Measurements from ENCODE around the gene STAM2.
"Not testable (repeated sequence)": the region's sequence is repeated elsewhere in the genome, so short reads cannot be mapped to it uniquely, and the experiment has no call there.

DNA sequence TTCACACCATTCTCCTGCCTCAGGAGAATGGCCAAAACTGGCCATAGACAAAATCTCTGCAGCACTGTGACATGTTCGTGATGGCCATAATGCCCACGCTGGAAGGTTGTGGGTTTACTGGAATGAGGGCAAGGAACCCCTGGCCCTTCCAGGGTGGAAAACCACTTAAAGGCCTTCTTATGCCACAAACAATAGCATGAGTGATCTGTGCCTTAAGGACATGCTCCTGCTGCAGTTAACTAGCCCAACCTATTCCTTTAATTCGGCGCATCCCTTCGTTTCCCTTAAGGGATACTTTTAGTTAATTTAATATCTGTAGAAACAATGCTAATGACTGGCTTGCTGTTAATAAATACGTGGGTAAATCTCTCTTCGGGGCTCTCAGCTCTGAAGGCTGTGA, 2.1 kb upstream of the STAM2 start:
- not testable (repeated sequence) for TF ChIP-seq POLR2AphosphoS5, POLR2A (IDR thresholded peaks at IDR 0.05)
- TF ChIP-seq, protein P1, sequence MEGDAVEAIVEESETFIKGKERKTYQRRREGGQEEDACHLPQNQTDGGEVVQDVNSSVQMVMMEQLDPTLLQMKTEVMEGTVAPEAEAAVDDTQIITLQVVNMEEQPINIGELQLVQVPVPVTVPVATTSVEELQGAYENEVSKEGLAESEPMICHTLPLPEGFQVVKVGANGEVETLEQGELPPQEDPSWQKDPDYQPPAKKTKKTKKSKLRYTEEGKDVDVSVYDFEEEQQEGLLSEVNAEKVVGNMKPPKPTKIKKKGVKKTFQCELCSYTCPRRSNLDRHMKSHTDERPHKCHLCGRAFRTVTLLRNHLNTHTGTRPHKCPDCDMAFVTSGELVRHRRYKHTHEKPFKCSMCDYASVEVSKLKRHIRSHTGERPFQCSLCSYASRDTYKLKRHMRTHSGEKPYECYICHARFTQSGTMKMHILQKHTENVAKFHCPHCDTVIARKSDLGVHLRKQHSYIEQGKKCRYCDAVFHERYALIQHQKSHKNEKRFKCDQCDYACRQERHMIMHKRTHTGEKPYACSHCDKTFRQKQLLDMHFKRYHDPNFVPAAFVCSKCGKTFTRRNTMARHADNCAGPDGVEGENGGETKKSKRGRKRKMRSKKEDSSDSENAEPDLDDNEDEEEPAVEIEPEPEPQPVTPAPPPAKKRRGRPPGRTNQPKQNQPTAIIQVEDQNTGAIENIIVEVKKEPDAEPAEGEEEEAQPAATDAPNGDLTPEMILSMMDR (IDR thresholded peaks at IDR 0.05) = not testable (repeated sequence)
